SU-DHL-6 (cell line): ENCODE measurements around the gene PPP1R14B.

ENCODE experiments used
- H2AFZ ChIP-seq: fragments of 200-600 bp; sonication (generic); 2 replicates; pipeline ENCODE4 v1.6.1; 2014; ENCODE audit warnings: low read depth, mild to moderate bottlenecking, moderate library complexity, mixed read lengths, antibody characterized with exemption, low read length; ENCODE audit not compliant: severe bottlenecking
- H3F3A ChIP-seq: fragments of 200-600 bp; shearing (Covaris generic); 2 replicates; pipeline ENCODE4 v1.6.0; 2016; ENCODE audit warnings: antibody characterized with exemption, mild to moderate bottlenecking; ENCODE audit not compliant: insufficient read depth
- H3K27ac ChIP-seq: fragments of 200-600 bp; sonication (generic); 2 replicates; pipeline ENCODE4 v1.5.1; 2016; ENCODE audit warnings: low read depth, mild to moderate bottlenecking, low read length, moderate library complexity, mixed read lengths
- H3K27me3 ChIP-seq: fragments of 200-600 bp; sonication (generic), shearing (Covaris generic); 2 replicates; pipeline ENCODE4 v1.6.0; 2014; ENCODE audit warnings: mild to moderate bottlenecking, low read length
- H3K36me3 ChIP-seq: fragments of 200-600 bp; sonication (generic); 2 replicates; pipeline ENCODE4 v1.6.1; 2014; ENCODE audit warnings: mild to moderate bottlenecking, low read length, mixed read lengths
- H3K4me2 ChIP-seq: fragments of 300-600, 200-600 bp; shearing (Covaris generic), sonication (generic); 2 replicates; pipeline ENCODE4 v1.6.0; 2014; ENCODE audit warnings: low read length, low read depth, mild to moderate bottlenecking; ENCODE audit not compliant: poor library complexity, severe bottlenecking
- H3K4me3 ChIP-seq: fragments of 200-600 bp; sonication (generic); 2 replicates; pipeline ENCODE4 v1.5.1; 2014; ENCODE audit warnings: antibody characterized with exemption, low read length, mild to moderate bottlenecking, mixed read lengths; ENCODE audit not compliant: insufficient read depth, poor library complexity, severe bottlenecking
- H3K79me2 ChIP-seq: fragments of 200-600 bp; sonication (generic); 2 replicates; pipeline ENCODE4 v1.6.1; 2014; ENCODE audit warnings: mild to moderate bottlenecking, low read length, moderate library complexity; ENCODE audit not compliant: insufficient read depth
- H3K9ac ChIP-seq: fragments of 200-600 bp; sonication (generic); 2 replicates; pipeline ENCODE4 v1.7.0; 2014; ENCODE audit warnings: mild to moderate bottlenecking, low read length
- H3K9me2 ChIP-seq: fragments of 200-600 bp; sonication (generic); replicated peaks from 2 replicates; pipeline ENCODE4 v1.6.1; 2014; ENCODE audit warnings: low read length; ENCODE audit not compliant: insufficient read depth
- H3K9me3 ChIP-seq: fragments of 200-600 bp; sonication (generic); 2 replicates; pipeline ENCODE4 v1.6.1; 2014; ENCODE audit warnings: low read length, mixed read lengths; ENCODE audit not compliant: insufficient read depth
- H4K20me1 ChIP-seq: fragments of 200-600 bp; sonication (generic); 2 replicates; pipeline ENCODE4 v1.6.1; 2014; ENCODE audit warnings: low read depth, mild to moderate bottlenecking, antibody characterized with exemption, low read length, moderate library complexity, mixed read lengths
- CTCF ChIP-seq: fragments of 200-600 bp; sonication (generic); IDR thresholded peaks from one replicate; pipeline ENCODE4 v1.5.1; 2017; ENCODE audit warnings: antibody characterized with exemption, mild to moderate bottlenecking, low read length, moderate library complexity; ENCODE audit not compliant: insufficient read depth, poor library complexity, severe bottlenecking
- EZH2phosphoT487 ChIP-seq: fragments of 200-600 bp; sonication (generic), shearing (Covaris generic); conservative IDR thresholded peaks from 2 replicates; pipeline ENCODE4 v1.6.1; 2018; ENCODE audit warnings: mild to moderate bottlenecking, antibody characterized with exemption, low read length, moderate library complexity, mixed read lengths

The PPP1R14B gene

GRCh38 chr11:64294774-64295173, 48.0 kb upstream of the PPP1R14B start:
- H3F3A ChIP-seq: no peaks in the 10 kb centered on the region
- no peaks in the 10 kb centered on the region for H3K9me2 ChIP-seq
- H3K4me3 ChIP-seq: no peak overlapping the region
- no peak overlapping the region for H3K9ac ChIP-seq
- H3K27me3 ChIP-seq: no peaks in the 10 kb centered on the region
- TF ChIP-seq EZH2phosphoT487: no peak
- TF ChIP-seq CTCF: no peak
- no peaks in the 10 kb centered on the region for H3K36me3 ChIP-seq
- H2AFZ ChIP-seq: no peak overlapping the region
- no peaks in the 10 kb centered on the region for H3K79me2 ChIP-seq
- H3K4me2 ChIP-seq: no peak overlapping the region
- no peaks in the 10 kb centered on the region for H3K9me3 ChIP-seq
- no peaks in the 10 kb centered on the region for H4K20me1 ChIP-seq
- H3K27ac ChIP-seq: no peak overlapping the region

- H3F3A ChIP-seq: no peaks in the 10 kb centered on the region
- H3K9me3 ChIP-seq: no peaks in the 10 kb centered on the region
- H3K4me2 ChIP-seq: no peak overlapping the region
- H3K4me3 ChIP-seq: no peak overlapping the region
- no peak overlapping the region for H3K9ac ChIP-seq
- no peaks in the 10 kb centered on the region for H3K27me3 ChIP-seq
- H3K36me3 ChIP-seq: no peaks in the 10 kb centered on the region
- H2AFZ ChIP-seq: no peak overlapping the region
- H3K27ac ChIP-seq: no peak overlapping the region
- no peaks in the 10 kb centered on the region for H3K9me2 ChIP-seq
- TF ChIP-seq CTCF (no peak), EZH2phosphoT487 (no peak)
- H3K79me2 ChIP-seq: no peaks in the 10 kb centered on the region
- H4K20me1 ChIP-seq: no peaks in the 10 kb centered on the region
Observed at GRCh38 chr11:64292460-64293254, 45.9 kb upstream of the PPP1R14B start.

- H3K9me2 ChIP-seq: no peaks in the 10 kb centered on the region
- no peak overlapping the region for H2AFZ ChIP-seq
- no peaks in the 10 kb centered on the region for H3F3A ChIP-seq
- H3K4me2 ChIP-seq: no peak overlapping the region
- H3K27ac ChIP-seq: no peak overlapping the region
- no peaks in the 10 kb centered on the region for H4K20me1 ChIP-seq
- no peaks in the 10 kb centered on the region for H3K9me3 ChIP-seq
- H3K9ac ChIP-seq: no peak overlapping the region
- H3K4me3 ChIP-seq: no peak overlapping the region
- no peaks in the 10 kb centered on the region for H3K27me3 ChIP-seq
- no peaks in the 10 kb centered on the region for H3K36me3 ChIP-seq
- TF ChIP-seq CTCF (no peak), EZH2phosphoT487 (no peak)
- no peaks in the 10 kb centered on the region for H3K79me2 ChIP-seq
Observed at GRCh38 chr11:64291752-64292459, 45.2 kb upstream of the PPP1R14B start.
